IMR-90 (cell line): ENCODE measurements around the gene TBC1D4.

Source experiments
- BHLHE40 ChIP-seq: fragments of 150-350 bp; IDR thresholded peaks from 2 replicates; pipeline ENCODE4 v1.6.1; 2016; ENCODE audit warnings: mild to moderate bottlenecking, low read depth, low read length
- CEBPB ChIP-seq: IDR thresholded peaks from 2 replicates; pipeline ENCODE4 v1.6.1; 2012; ENCODE audit warnings: low read depth, low read length, improper control_type of control experiment
- CTCF ChIP-seq: conservative IDR thresholded peaks from 2 replicates; pipeline ENCODE4 v1.5.1; 2012; ENCODE audit warnings: mild to moderate bottlenecking, low read depth, low read length, improper control_type of control experiment
- MXI1 ChIP-seq: IDR thresholded peaks from 2 replicates; pipeline ENCODE4 v1.6.1; 2012; ENCODE audit warnings: low read depth, mild to moderate bottlenecking, low read length, moderate library complexity, borderline replicate concordance
- POLR2A ChIP-seq: IDR thresholded peaks from 2 replicates; pipeline ENCODE4 v1.6.1; 2012; ENCODE audit warnings: mild to moderate bottlenecking, low read depth, low read length
- RAD21 ChIP-seq: IDR thresholded peaks from 2 replicates; pipeline ENCODE4 v1.6.1; 2012; ENCODE audit warnings: low read length, improper control_type of control experiment
- SMC3 ChIP-seq: fragments of 150-350 bp; IDR thresholded peaks from 2 replicates; pipeline ENCODE4 v1.6.1; 2016; ENCODE audit warnings: low read depth, mild to moderate bottlenecking, antibody characterized with exemption, low read length, moderate library complexity
- USF2 ChIP-seq: fragments of 150-350 bp; IDR thresholded peaks from 2 replicates; pipeline ENCODE4 v1.6.1; 2017; ENCODE audit warnings: mild to moderate bottlenecking, antibody characterized with exemption, low read length, low read depth

- no peak for TF ChIP-seq CTCF
- no peak for TF ChIP-seq POLR2A
- no peak for TF ChIP-seq SMC3
- TF ChIP-seq CEBPB, result no peak
- no peak for TF ChIP-seq BHLHE40
- no peak for TF ChIP-seq RAD21
- TF ChIP-seq MXI1, result no peak
- TF ChIP-seq USF2, result no peak
Measured at GRCh38 chr13:75296641-75297040, 185.3 kb downstream of the TBC1D4 start.
